ENCODE results near the gene CPLX4.

GRCh38 chr18:59360381-59360780 is 41.9 kb upstream of the CPLX4 start:
- TF ChIP-seq CTCF (IDR thresholded peaks at IDR 0.05; ENCODE audit: low read depth, low read length, poor library complexity, severe bottlenecking) (no peak), EZH2phosphoT487 (IDR thresholded peaks at IDR 0.05; ENCODE audit: borderline replicate concordance, low read length) (no peak)
